ENCODE results near the gene CSF3R. TPM values are rescaled to one million over a fixed set of nuclear protein-coding genes. Genes with fewer than 3 reads are reported as not detected.
"Not testable (repeated sequence)": the region's sequence is repeated elsewhere in the genome, so short reads cannot be mapped to it uniquely, and the experiment has no call there.

Gene CSF3R
- total RNA-seq, 1 donor from 2014 or later, result 2.1 TPM

GRCh38 chr1:36492491-36492890 lies 9.8 kb upstream of the CSF3R start:
- Mint-ChIP-seq H3K27me3 (peaks cover 12% of the 10 kb centered on the region), H3K4me3 (no peak overlapping the region), H3K27ac (no peak overlapping the region), H3K36me3 (no peaks in the 10 kb centered on the region), H3K4me1 (ENCODE audit: unreplicated experiment) (peaks cover 19% of the 10 kb centered on the region), H3K9me3 (no peaks in the 10 kb centered on the region)
- TF ChIP-seq CTCF (conservative IDR thresholded peaks at IDR 0.05), result no peak
- no peak for DNase-seq (ENCODE audit: extremely low spot score, unreplicated experiment)

- H3K36me3 Mint-ChIP-seq; H3K27ac Mint-ChIP-seq; H3K4me3 Mint-ChIP-seq; DNase-seq (ENCODE audit: extremely low spot score, unreplicated experiment); H3K9me3 Mint-ChIP-seq; H3K27me3 Mint-ChIP-seq: not testable (repeated sequence)
- peaks cover 24% of the 10 kb centered on the region for H3K4me1 Mint-ChIP-seq (ENCODE audit: unreplicated experiment)
Observed at GRCh38 chr1:36489258-36490051, 6.7 kb upstream of the CSF3R start.

- H3K27ac Mint-ChIP-seq, result no peak overlapping the region
- no peaks in the 10 kb centered on the region for H3K36me3 Mint-ChIP-seq
- DNase-seq (ENCODE audit: extremely low spot score, unreplicated experiment), result no peak
- no peak for TF ChIP-seq CTCF (conservative IDR thresholded peaks at IDR 0.05)
- H3K4me1 Mint-ChIP-seq (ENCODE audit: unreplicated experiment), result peaks cover 24% of the 10 kb centered on the region
- H3K9me3 Mint-ChIP-seq, result no peaks in the 10 kb centered on the region
- H3K27me3 Mint-ChIP-seq, result no peaks in the 10 kb centered on the region
- no peak overlapping the region for H3K4me3 Mint-ChIP-seq
Observed at GRCh38 chr1:36487906-36488305, 5.2 kb upstream of the CSF3R start.

GRCh38 chr1:36487336-36487725 lies 4.6 kb upstream of the CSF3R start:
- Mint-ChIP-seq H3K27ac (peak overlapping the region; percentile 67), H3K4me1 (ENCODE audit: unreplicated experiment) (peaks cover 25% of the 10 kb centered on the region)
- not testable (repeated sequence) for H3K4me3 Mint-ChIP-seq; H3K36me3 Mint-ChIP-seq; H3K27me3 Mint-ChIP-seq; H3K9me3 Mint-ChIP-seq; DNase-seq (ENCODE audit: extremely low spot score, unreplicated experiment)

GRCh38 chr1:36486439-36487335 lies 4.0 kb upstream of the CSF3R start:
- Mint-ChIP-seq H3K9me3 (no peaks in the 10 kb centered on the region), H3K4me3 (no peak overlapping the region), H3K27me3 (no peaks in the 10 kb centered on the region), H3K4me1 (ENCODE audit: unreplicated experiment) (peaks cover 31% of the 10 kb centered on the region), H3K27ac (peak overlapping the region; percentile 67), H3K36me3 (no peaks in the 10 kb centered on the region)
- no peak for TF ChIP-seq CTCF (conservative IDR thresholded peaks at IDR 0.05)
- DNase-seq (ENCODE audit: extremely low spot score, unreplicated experiment), result no peak

- no peak for DNase-seq (ENCODE audit: extremely low spot score, unreplicated experiment)
- Mint-ChIP-seq H3K27me3 (no peaks in the 10 kb centered on the region), H3K27ac (peak overlapping the region; percentile 64), H3K36me3 (no peaks in the 10 kb centered on the region), H3K9me3 (no peaks in the 10 kb centered on the region), H3K4me1 (ENCODE audit: unreplicated experiment) (peaks cover 33% of the 10 kb centered on the region), H3K4me3 (no peak overlapping the region)
- no peak for TF ChIP-seq CTCF (conservative IDR thresholded peaks at IDR 0.05)
Observed at GRCh38 chr1:36486093-36486438, 3.4 kb upstream of the CSF3R start.

Data from type B pancreatic cell (in vitro differentiated cells).